PFSK-1 (cell line): ENCODE results near the gene RAB27B. TPM values are rescaled to one million over a fixed set of nuclear protein-coding genes. Genes with fewer than 3 reads are reported as not detected.

Source experiments
- FOXP2 ChIP-seq: optimal IDR thresholded peaks from 2 replicates; pipeline ENCODE3; 2011; ENCODE audit warnings: borderline replicate concordance, control low read depth, inconsistent platforms; ENCODE audit not compliant: insufficient read depth; ENCODE audit errors: extremely low read length, extremely low read depth
- POLR2AphosphoS5 ChIP-seq: IDR thresholded peaks from 2 replicates; pipeline ENCODE4 v1.6.1; 2012; ENCODE audit warnings: low read depth, mild to moderate bottlenecking, control low read depth, low read length, moderate library complexity
- SIN3A ChIP-seq: IDR thresholded peaks from 2 replicates; pipeline ENCODE4 v1.6.1; 2012; ENCODE audit warnings: mild to moderate bottlenecking, low read length, moderate library complexity, borderline replicate concordance; ENCODE audit not compliant: insufficient read depth
- TAF1 ChIP-seq: IDR thresholded peaks from 2 replicates; pipeline ENCODE4 v1.6.1; 2012; ENCODE audit warnings: low read length, control low read depth, borderline replicate concordance; ENCODE audit not compliant: insufficient read depth
- polyA plus RNA-seq: library from polyadenylated mRNA; unstranded; fragments of >200 nt; gene quantifications from one replicate; pipeline ENCODE4 v1.2.1, GENCODE V29; 2012; ENCODE audit warnings: low read depth, missing spikeins; ENCODE audit not compliant: insufficient read length
- TF ChIP-seq, protein P1 (sequence below), 2 experiments: IDR thresholded peaks; 2 replicates each; pipeline versions ENCODE4 v1.6.1 to v1.8.0; 2011 to 2012; ENCODE audit warnings: low read depth in 2 of 2, low read length in 2 of 2, control low read depth in 1 of 2, inconsistent platforms in 1 of 2, mild to moderate bottlenecking in 1 of 2, moderate library complexity in 1 of 2; ENCODE audit not compliant: insufficient read depth in 1 of 2

RAB27B gene, protein sequence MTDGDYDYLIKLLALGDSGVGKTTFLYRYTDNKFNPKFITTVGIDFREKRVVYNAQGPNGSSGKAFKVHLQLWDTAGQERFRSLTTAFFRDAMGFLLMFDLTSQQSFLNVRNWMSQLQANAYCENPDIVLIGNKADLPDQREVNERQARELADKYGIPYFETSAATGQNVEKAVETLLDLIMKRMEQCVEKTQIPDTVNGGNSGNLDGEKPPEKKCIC
- polyA plus RNA-seq: not detected

DNA sequence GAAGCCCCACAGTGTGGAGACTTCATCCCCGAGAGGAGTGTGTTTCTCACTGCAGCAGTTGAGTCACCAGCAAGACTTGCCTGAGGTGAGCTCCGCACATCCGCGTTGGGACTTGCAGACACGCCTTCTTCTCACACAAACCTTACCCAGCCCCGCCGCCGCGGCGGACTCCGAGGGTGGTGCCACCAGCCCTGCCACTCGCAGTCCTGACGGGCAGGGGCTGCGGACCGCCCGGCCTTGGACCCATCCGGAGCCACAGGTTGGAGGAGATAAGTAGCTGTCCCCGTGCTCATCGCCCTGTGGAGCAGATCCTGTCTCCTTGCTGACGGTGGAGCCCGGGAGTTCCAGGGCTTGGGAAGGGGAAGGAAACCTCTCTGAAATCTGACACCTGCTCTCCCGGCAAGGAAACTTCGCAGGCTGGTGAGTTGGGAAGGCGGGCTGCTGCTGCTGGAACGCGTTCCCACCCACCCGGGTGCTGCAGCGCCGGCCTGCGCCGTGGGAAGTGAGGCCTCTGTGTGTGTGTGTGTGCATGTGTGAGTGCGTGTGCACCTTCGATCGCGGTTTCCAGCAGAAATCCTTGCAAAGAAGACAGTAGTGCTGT, at the start of gene RAB27B:
Gene RAB27B (plus strand): TSS at position 197 of the 601 bp plus-strand sequence. CDS start 49,109 bp downstream, outside the sequence.
- no peak for TF ChIP-seq POLR2AphosphoS5
- TF ChIP-seq, protein P1, sequence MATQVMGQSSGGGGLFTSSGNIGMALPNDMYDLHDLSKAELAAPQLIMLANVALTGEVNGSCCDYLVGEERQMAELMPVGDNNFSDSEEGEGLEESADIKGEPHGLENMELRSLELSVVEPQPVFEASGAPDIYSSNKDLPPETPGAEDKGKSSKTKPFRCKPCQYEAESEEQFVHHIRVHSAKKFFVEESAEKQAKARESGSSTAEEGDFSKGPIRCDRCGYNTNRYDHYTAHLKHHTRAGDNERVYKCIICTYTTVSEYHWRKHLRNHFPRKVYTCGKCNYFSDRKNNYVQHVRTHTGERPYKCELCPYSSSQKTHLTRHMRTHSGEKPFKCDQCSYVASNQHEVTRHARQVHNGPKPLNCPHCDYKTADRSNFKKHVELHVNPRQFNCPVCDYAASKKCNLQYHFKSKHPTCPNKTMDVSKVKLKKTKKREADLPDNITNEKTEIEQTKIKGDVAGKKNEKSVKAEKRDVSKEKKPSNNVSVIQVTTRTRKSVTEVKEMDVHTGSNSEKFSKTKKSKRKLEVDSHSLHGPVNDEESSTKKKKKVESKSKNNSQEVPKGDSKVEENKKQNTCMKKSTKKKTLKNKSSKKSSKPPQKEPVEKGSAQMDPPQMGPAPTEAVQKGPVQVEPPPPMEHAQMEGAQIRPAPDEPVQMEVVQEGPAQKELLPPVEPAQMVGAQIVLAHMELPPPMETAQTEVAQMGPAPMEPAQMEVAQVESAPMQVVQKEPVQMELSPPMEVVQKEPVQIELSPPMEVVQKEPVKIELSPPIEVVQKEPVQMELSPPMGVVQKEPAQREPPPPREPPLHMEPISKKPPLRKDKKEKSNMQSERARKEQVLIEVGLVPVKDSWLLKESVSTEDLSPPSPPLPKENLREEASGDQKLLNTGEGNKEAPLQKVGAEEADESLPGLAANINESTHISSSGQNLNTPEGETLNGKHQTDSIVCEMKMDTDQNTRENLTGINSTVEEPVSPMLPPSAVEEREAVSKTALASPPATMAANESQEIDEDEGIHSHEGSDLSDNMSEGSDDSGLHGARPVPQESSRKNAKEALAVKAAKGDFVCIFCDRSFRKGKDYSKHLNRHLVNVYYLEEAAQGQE (IDR thresholded peaks at IDR 0.05; ENCODE audit: insufficient read depth in 1 of 2, low read depth in 2 of 2, low read length in 2 of 2): no peak
- no peak for TF ChIP-seq TAF1
- no peak for TF ChIP-seq FOXP2
- TF ChIP-seq SIN3A: no peak

DNA sequence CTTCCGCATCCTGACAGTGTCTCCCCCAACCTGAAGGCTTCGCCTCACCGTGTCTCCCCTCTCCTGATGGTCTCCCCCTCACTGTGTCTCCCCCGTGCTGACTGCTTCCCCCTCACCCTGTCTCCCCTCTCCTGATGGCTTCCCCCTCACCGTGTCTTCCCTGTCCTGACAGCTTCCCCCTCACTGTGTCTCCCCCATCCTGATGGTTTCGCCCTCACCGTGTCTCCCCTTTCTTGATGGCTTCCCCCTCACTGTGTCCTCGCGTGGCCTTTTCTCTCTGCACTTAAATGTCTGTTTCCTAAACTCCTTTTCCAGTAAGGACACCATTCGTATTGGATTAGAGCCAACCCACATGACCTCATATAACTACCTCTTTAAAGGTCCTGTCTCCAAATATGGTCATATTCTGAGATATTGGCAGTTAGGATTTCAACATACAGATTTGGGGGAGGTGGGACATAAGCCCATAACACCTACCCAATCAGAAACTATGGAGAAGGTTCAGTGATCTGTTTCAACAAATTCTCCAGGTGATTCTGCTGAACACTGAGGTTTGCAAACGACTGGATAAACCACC, 47.9 kb upstream of the RAB27B start:
- TF ChIP-seq TAF1: no peak
- TF ChIP-seq POLR2AphosphoS5: no peak
- no peak for TF ChIP-seq FOXP2
- TF ChIP-seq, protein P1 (IDR thresholded peaks at IDR 0.05; ENCODE audit: insufficient read depth in 1 of 2, low read depth in 2 of 2, low read length in 2 of 2): no peak
- TF ChIP-seq SIN3A: no peak

DNA sequence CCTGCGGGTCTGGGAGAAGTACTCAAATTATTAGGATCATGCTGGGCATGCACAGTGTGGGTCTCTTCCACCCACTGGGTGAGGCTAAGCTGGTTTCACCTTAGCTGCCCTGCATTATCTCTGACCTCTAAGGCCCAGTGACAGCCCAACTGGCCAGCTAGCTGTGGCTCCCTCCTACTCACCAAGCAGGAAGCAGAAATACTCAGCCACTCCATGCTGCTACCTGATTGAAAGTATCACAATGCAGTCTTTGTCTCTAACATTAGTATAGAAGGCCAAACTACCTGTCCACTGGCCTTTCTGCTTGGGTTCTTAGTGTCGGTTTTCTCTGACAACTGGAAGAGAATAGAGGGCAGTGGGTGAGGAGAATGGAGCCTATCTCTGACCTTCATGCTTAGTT, 47.3 kb upstream of the RAB27B start:
- no peak for TF ChIP-seq TAF1
- TF ChIP-seq, protein P1 (IDR thresholded peaks at IDR 0.05; ENCODE audit: insufficient read depth in 1 of 2, low read depth in 2 of 2, low read length in 2 of 2): no peak

DNA sequence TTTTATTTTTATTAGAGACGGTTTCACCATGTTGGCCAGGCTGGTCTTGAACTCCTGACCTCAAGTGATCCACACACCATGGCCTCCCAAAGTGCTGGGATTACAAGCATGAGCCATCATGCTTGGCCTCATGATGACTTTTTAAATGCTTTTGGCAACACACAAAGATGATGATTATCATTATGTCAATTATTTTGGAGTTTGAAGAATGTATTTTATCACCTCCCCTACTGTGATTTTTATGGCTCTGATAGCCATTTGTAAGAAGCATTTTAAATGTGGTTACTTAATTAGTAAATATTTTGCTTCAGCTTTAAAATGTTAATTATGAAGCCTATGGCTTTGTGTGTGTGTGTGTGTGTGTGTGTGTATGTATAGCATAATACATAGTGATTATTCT, 45.1 kb upstream of the RAB27B start:
- TF ChIP-seq FOXP2: no peak
- no peak for TF ChIP-seq SIN3A
- no peak for TF ChIP-seq TAF1
- TF ChIP-seq, protein P1 (IDR thresholded peaks at IDR 0.05; ENCODE audit: insufficient read depth in 1 of 2, low read depth in 2 of 2, low read length in 2 of 2): no peak
- TF ChIP-seq POLR2AphosphoS5: no peak
